HepG2 (cell line): Measurements from ENCODE around the gene TST. TPM values are rescaled to one million over a fixed set of nuclear protein-coding genes. Genes with fewer than 3 reads are reported as not detected.
A peak's percentile ranks its signal among the peaks of the same experiment; 100 is the strongest.

ENCODE experiments used
- FOXA3 ChIP-seq: IDR thresholded peaks from 2 replicates; pipeline ENCODE4 v1.6.1; 2016; ENCODE audit warnings: missing genetic modification reagents, missing compliant biosample characterization
- HMG20B ChIP-seq: conservative IDR thresholded peaks from 2 replicates; pipeline ENCODE4 v1.6.1; 2016; ENCODE audit warnings: missing genetic modification reagents, missing compliant biosample characterization
- KDM5B ChIP-seq: sonication (generic); formaldehyde crosslinking; IDR thresholded peaks from 2 replicates; pipeline ENCODE4 v1.4.0; 2020; ENCODE audit warnings: missing genetic modification reagents, mild to moderate bottlenecking, borderline replicate concordance
- MYC ChIP-seq: sonication (generic); formaldehyde crosslinking; IDR thresholded peaks from 2 replicates; pipeline ENCODE4 v1.9.0; 2021; ENCODE audit warnings: missing genetic modification reagents, borderline replicate concordance
- NR2C2 ChIP-seq: sonication (generic); formaldehyde crosslinking; IDR thresholded peaks from 2 replicates; pipeline ENCODE4 v1.4.0; 2020; ENCODE audit warnings: missing genetic modification reagents, mild to moderate bottlenecking, moderate library complexity, borderline replicate concordance
- RFX3 ChIP-seq: IDR thresholded peaks from 2 replicates; pipeline ENCODE4 v1.6.1; 2016; ENCODE audit warnings: missing biosample characterization, missing genetic modification reagents
- THAP11 ChIP-seq: IDR thresholded peaks from 2 replicates; pipeline ENCODE4 v1.6.1; 2016; ENCODE audit warnings: missing biosample characterization, missing genetic modification reagents
- TOE1 ChIP-seq: sonication (generic); formaldehyde crosslinking; IDR thresholded peaks from 2 replicates; pipeline ENCODE4 v1.4.0; 2020; ENCODE audit warnings: mild to moderate bottlenecking, missing genetic modification reagents
- ZFY ChIP-seq: sonication (generic); formaldehyde crosslinking; IDR thresholded peaks from 2 replicates; pipeline ENCODE4 v1.4.0; 2020; ENCODE audit warnings: missing genetic modification reagents
- ZNF225 ChIP-seq: sonication (generic); formaldehyde crosslinking; IDR thresholded peaks from 2 replicates; pipeline ENCODE4 v1.4.0; 2020; ENCODE audit warnings: mild to moderate bottlenecking, missing genetic modification reagents
- ZNF879 ChIP-seq: sonication (generic); formaldehyde crosslinking; IDR thresholded peaks from 2 replicates; pipeline ENCODE4 v1.8.1; 2023; ENCODE audit warnings: missing genetic modification reagents
- ZSCAN31 ChIP-seq: sonication (generic); formaldehyde crosslinking; IDR thresholded peaks from 2 replicates; pipeline ENCODE4 v1.5.0; 2020; ENCODE audit warnings: low read depth, mild to moderate bottlenecking, missing genetic modification reagents
- polyA plus RNA-seq, 8 experiments: library from polyadenylated mRNA; depleted of rRNA in 3 of 8; stranded (reverse) in 7 of 8; unstranded in 1 of 8; fragments of >200 nt; fragmentation: Illumina TruSeq in 4 of 8; extraction: Trizol in 4 of 8; gene quantifications; 2 replicates each; pipeline versions ENCODE4 v1.2.1 to v1.2.3, GENCODE V29; 2011 to 2016; ENCODE audit warnings: low read depth in 4 of 8, missing spikeins in 1 of 8, mixed read lengths in 1 of 8; ENCODE audit not compliant: insufficient read depth in 1 of 8
- total RNA-seq, 5 experiments: library from RNA; depleted of rRNA; stranded (reverse); fragments of >200 nt; fragmentation: Illumina TruSeq; extraction: Trizol; gene quantifications; 2 replicates each; pipeline ENCODE4 v1.2.3, GENCODE V29; 2016; ENCODE audit warnings: low read depth in 1 of 5
- TF ChIP-seq, protein P1 (sequence below): sonication (generic); formaldehyde crosslinking; IDR thresholded peaks from 2 replicates; pipeline ENCODE4 v1.4.0; 2020; ENCODE audit warnings: missing genetic modification reagents
- TF ChIP-seq, protein P2 (sequence below): sonication (generic); formaldehyde crosslinking; IDR thresholded peaks from 2 replicates; pipeline ENCODE4 v1.4.0; 2020; ENCODE audit warnings: missing genetic modification reagents
- TF ChIP-seq, protein P3 (sequence below): sonication (generic); formaldehyde crosslinking; IDR thresholded peaks from 2 replicates; pipeline ENCODE4 v1.5.0; 2020; ENCODE audit warnings: mild to moderate bottlenecking, missing genetic modification reagents

The TST gene
- total and polyA plus RNA-seq, 2 of the 13 experiments (the other 11 are each of a cell fraction or from before 2014, with no cell fraction given), result 44.6 to 63.6 TPM

DNA sequence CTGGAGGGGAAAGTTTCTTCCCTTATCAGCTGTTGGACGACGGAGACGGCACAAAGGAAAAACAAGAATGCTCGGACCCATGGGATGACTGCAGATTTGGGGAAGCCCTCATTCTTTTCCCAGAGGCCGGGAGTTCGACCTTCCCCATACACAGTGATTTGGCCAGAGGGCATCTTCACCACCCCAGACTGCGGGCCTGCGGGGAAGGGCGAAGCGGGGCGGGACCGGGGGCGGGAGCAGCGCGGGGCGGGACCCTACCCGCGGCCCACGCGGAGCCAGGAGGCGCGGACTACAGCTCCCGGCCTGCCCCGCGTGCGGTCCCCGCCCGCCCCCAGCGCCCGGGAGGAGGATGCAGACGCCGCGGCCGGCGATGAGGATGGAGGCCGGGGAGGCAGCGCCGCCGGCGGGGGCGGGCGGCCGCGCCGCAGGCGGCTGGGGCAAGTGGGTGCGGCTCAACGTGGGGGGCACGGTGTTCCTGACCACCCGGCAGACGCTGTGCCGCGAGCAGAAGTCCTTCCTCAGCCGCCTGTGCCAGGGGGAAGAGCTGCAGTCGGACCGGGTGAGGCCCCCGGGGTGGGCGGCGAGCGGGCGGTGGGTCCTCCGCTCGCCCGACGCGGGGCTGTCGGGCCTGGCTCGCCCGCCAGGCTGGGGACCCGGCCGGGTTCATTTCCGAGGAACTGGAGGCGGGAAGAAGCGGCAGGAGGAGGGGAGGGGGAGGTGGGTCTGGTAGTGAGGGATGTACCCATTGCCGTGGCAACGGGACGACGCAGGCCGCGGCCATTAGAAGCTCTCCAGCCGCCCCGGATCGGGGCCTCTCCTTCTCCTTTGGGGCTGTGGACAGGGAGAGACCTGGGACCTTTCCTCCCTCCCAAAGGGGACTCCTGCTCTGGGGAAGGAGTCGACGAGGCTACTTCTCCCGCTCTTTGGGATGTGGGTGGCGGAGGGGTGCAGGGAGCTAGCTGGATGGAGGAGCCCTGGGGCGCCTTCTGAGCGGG lies 32.4 kb upstream of the TST start, which contains the start of gene KCTD17 (continued):
- TF ChIP-seq, protein P1, sequence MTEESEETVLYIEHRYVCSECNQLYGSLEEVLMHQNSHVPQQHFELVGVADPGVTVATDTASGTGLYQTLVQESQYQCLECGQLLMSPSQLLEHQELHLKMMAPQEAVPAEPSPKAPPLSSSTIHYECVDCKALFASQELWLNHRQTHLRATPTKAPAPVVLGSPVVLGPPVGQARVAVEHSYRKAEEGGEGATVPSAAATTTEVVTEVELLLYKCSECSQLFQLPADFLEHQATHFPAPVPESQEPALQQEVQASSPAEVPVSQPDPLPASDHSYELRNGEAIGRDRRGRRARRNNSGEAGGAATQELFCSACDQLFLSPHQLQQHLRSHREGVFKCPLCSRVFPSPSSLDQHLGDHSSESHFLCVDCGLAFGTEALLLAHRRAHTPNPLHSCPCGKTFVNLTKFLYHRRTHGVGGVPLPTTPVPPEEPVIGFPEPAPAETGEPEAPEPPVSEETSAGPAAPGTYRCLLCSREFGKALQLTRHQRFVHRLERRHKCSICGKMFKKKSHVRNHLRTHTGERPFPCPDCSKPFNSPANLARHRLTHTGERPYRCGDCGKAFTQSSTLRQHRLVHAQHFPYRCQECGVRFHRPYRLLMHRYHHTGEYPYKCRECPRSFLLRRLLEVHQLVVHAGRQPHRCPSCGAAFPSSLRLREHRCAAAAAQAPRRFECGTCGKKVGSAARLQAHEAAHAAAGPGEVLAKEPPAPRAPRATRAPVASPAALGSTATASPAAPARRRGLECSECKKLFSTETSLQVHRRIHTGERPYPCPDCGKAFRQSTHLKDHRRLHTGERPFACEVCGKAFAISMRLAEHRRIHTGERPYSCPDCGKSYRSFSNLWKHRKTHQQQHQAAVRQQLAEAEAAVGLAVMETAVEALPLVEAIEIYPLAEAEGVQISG (CRISPR knock-in tag), result peak; percentile 93
- TF ChIP-seq TOE1 (CRISPR knock-in tag), result no peak
- TF ChIP-seq ZFY (CRISPR knock-in tag), result peak; percentile 65
- TF ChIP-seq RFX3 (CRISPR knock-in tag), result peak; percentile 59
- TF ChIP-seq, protein P2, sequence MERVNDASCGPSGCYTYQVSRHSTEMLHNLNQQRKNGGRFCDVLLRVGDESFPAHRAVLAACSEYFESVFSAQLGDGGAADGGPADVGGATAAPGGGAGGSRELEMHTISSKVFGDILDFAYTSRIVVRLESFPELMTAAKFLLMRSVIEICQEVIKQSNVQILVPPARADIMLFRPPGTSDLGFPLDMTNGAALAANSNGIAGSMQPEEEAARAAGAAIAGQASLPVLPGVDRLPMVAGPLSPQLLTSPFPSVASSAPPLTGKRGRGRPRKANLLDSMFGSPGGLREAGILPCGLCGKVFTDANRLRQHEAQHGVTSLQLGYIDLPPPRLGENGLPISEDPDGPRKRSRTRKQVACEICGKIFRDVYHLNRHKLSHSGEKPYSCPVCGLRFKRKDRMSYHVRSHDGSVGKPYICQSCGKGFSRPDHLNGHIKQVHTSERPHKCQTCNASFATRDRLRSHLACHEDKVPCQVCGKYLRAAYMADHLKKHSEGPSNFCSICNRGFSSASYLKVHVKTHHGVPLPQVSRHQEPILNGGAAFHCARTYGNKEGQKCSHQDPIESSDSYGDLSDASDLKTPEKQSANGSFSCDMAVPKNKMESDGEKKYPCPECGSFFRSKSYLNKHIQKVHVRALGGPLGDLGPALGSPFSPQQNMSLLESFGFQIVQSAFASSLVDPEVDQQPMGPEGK (CRISPR knock-in tag), result peak; percentile 43; the same call in 1 of the 2 replicates
- TF ChIP-seq, protein P3, sequence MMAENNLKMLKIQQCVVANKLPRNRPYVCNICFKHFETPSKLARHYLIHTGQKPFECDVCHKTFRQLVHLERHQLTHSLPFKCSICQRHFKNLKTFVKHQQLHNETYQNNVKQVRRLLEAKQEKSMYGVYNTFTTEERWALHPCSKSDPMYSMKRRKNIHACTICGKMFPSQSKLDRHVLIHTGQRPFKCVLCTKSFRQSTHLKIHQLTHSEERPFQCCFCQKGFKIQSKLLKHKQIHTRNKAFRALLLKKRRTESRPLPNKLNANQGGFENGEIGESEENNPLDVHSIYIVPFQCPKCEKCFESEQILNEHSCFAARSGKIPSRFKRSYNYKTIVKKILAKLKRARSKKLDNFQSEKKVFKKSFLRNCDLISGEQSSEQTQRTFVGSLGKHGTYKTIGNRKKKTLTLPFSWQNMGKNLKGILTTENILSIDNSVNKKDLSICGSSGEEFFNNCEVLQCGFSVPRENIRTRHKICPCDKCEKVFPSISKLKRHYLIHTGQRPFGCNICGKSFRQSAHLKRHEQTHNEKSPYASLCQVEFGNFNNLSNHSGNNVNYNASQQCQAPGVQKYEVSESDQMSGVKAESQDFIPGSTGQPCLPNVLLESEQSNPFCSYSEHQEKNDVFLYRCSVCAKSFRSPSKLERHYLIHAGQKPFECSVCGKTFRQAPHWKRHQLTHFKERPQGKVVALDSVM (CRISPR knock-in tag), result peak; percentile 72; the same call in 1 of the 2 replicates
- no peak for TF ChIP-seq HMG20B (CRISPR knock-in tag)
- peak; percentile 7; the same call in 1 of the 2 replicates for TF ChIP-seq MYC (CRISPR knock-in tag)
- TF ChIP-seq ZNF879, result no peak
- peak; percentile 35; the same call in 1 of the 2 replicates for TF ChIP-seq NR2C2 (CRISPR knock-in tag)
- no peak for TF ChIP-seq ZNF225 (CRISPR knock-in tag)
- 0 out of 2 replicates have a peak, but pooled peaks have one; percentile 24 for TF ChIP-seq KDM5B
- TF ChIP-seq ZSCAN31 (CRISPR knock-in tag), result 0 out of 2 replicates have a peak, but pooled peaks have one; percentile 26
- TF ChIP-seq THAP11 (CRISPR knock-in tag), result peak; percentile 95
- TF ChIP-seq FOXA3 (CRISPR knock-in tag), result no peak
